OCI-LY3 (cell line): ENCODE measurements around the gene DENND11.

Experiments
- CTCF ChIP-seq: fragments of 200-600, 300-600 bp; sonication (generic); IDR thresholded peaks from 2 replicates; pipeline ENCODE4 v1.5.1; 2014; ENCODE audit warnings: antibody characterized with exemption, low read length, low read depth
- EZH2phosphoT487 ChIP-seq: fragments of 200-600 bp; shearing (Covaris generic); IDR thresholded peaks from 2 replicates; pipeline ENCODE4 v1.6.1; 2018; ENCODE audit warnings: antibody characterized with exemption, mixed run types, low read depth

- no peak for TF ChIP-seq EZH2phosphoT487
- TF ChIP-seq CTCF: no peak
Measured at GRCh38 chr7:141676618-141677017, 25.3 kb downstream of the DENND11 start.
